Mesendoderm (in vitro differentiated cells): Measurements from ENCODE around the gene GNAI2.

ENCODE experiments used
- DNase-seq: peaks from one replicate; pipeline ENCODE4 v3.0.0; 2013
- H2AK5ac ChIP-seq: 2 replicates; pipeline ENCODE4 v1.6.1; 2013; ENCODE audit warnings: low read length, inconsistent platforms
- H2BK120ac ChIP-seq: 2 replicates; pipeline ENCODE4 v1.6.1; 2013; ENCODE audit warnings: low read depth, mild to moderate bottlenecking, low read length, moderate library complexity, mixed read lengths
- H2BK15ac ChIP-seq: replicated peaks from 2 replicates; pipeline ENCODE4 v1.6.1; 2013; ENCODE audit warnings: low read depth, mild to moderate bottlenecking, moderate library complexity
- H2BK5ac ChIP-seq: 2 replicates; pipeline ENCODE4 v1.6.1; 2013; ENCODE audit warnings: low read length, inconsistent platforms
- H3K18ac ChIP-seq: 2 replicates; pipeline ENCODE4 v1.6.1; 2013; ENCODE audit warnings: mild to moderate bottlenecking, low read length, mixed read lengths
- H3K23ac ChIP-seq: one replicate; pipeline ENCODE4 v1.6.1; 2013; ENCODE audit warnings: low read length
- H3K27ac ChIP-seq: 2 replicates; pipeline ENCODE4 v1.5.1; 2013; ENCODE audit warnings: low read depth, mild to moderate bottlenecking, inconsistent platforms, low read length, moderate library complexity
- H3K27me3 ChIP-seq: 2 replicates; pipeline ENCODE4 v1.6.1; 2013; ENCODE audit warnings: low read length, control low read depth, mild to moderate bottlenecking, inconsistent platforms; ENCODE audit not compliant: insufficient read depth, poor library complexity
- H3K36me3 ChIP-seq: 2 replicates; pipeline ENCODE4 v1.6.1; 2013; ENCODE audit warnings: low read length, inconsistent platforms; ENCODE audit not compliant: control insufficient read depth, insufficient read depth
- H3K4ac ChIP-seq: one replicate; pipeline ENCODE4 v1.6.1; 2013; ENCODE audit warnings: low read depth, mild to moderate bottlenecking, low read length, moderate library complexity
- H3K4me1 ChIP-seq: 2 replicates; pipeline ENCODE4 v1.6.1; 2013; ENCODE audit warnings: low read depth, low read length, inconsistent platforms; ENCODE audit not compliant: control insufficient read depth
- H3K4me2 ChIP-seq: 2 replicates; pipeline ENCODE4 v1.6.1; 2013; ENCODE audit warnings: low read length
- H3K4me3 ChIP-seq: 2 replicates; pipeline ENCODE4 v1.5.1; 2013; ENCODE audit warnings: mild to moderate bottlenecking, low read length
- H3K56ac ChIP-seq: one replicate; pipeline ENCODE4 v1.6.1; 2013; ENCODE audit warnings: low read length
- H3K79me1 ChIP-seq: 2 replicates; pipeline ENCODE4 v1.6.1; 2013; ENCODE audit warnings: low read length, inconsistent platforms
- H3K79me2 ChIP-seq: 2 replicates; pipeline ENCODE4 v1.6.1; 2013; ENCODE audit warnings: mild to moderate bottlenecking, low read length; ENCODE audit not compliant: control insufficient read depth, insufficient read depth
- H3K9ac ChIP-seq: 2 replicates; pipeline ENCODE4 v1.6.1; 2013; ENCODE audit warnings: low read length, inconsistent platforms
- H4K5ac ChIP-seq: one replicate; pipeline ENCODE4 v1.6.1; 2013; ENCODE audit warnings: low read length
- H4K8ac ChIP-seq: one replicate; pipeline ENCODE4 v1.6.1; 2013; ENCODE audit warnings: low read depth, mild to moderate bottlenecking, control low read depth, low read length, moderate library complexity
- WGBS: extraction: QIAGEN DNeasy Blood & Tissue Kit; methylation state at CpG from one replicate; pipeline ENCODE4 v1.1.7; 2013; ENCODE audit warnings: low lambda C conversion rate, missing lambda C conversion rate; ENCODE audit not compliant: insufficient coverage; ENCODE audit errors: extremely low coverage; 5-methylcytosine and 5-hydroxymethylcytosine counted together

GNAI2 gene

GRCh38 chr3:50241163-50241562 lies 5.2 kb downstream of the GNAI2 start:
- peak; percentile 91 for DNase-seq
- peak overlapping the region; percentile 95 for H2BK5ac ChIP-seq
- peaks cover 77% of the 10 kb centered on the region for H3K79me2 ChIP-seq

GRCh38 chr3:50241713-50242380 lies 5.8 kb downstream of the GNAI2 start:
- H3K79me2 ChIP-seq = peaks cover 70% of the 10 kb centered on the region
- H3K79me1 ChIP-seq = peaks cover 36% of the 10 kb centered on the region
- H2BK5ac ChIP-seq = peak overlapping the region; percentile 95
- no peak for DNase-seq
- peaks cover 48% of the 10 kb centered on the region for H3K4me1 ChIP-seq
- peak overlapping the region; percentile 0 for H2AK5ac ChIP-seq
- peak overlapping the region; percentile 29 for H3K18ac ChIP-seq
- peak overlapping the region; percentile 82 for H3K4ac ChIP-seq
- H3K4me3 ChIP-seq = no peak overlapping the region
- H3K27ac ChIP-seq = peak overlapping the region; percentile 68
- no peak overlapping the region for H2BK120ac ChIP-seq
- H3K36me3 ChIP-seq = no peaks in the 10 kb centered on the region
- H4K8ac ChIP-seq = no peak overlapping the region
- H3K9ac ChIP-seq = peak overlapping the region; percentile 62
- H4K5ac ChIP-seq = no peak overlapping the region
- no peak overlapping the region for H2BK15ac ChIP-seq
- peak overlapping the region; percentile 54 for H3K23ac ChIP-seq
- peak overlapping the region; percentile 10 for H3K4me2 ChIP-seq
- no peaks in the 10 kb centered on the region for H3K27me3 ChIP-seq
- WGBS = no CpG with 5 or more reads among the region's 7 CpGs
- peak overlapping the region; percentile 83 for H3K56ac ChIP-seq

More at GRCh38 chr3:50241163-50241562, 5.2 kb downstream of the GNAI2 start:
- H3K9ac ChIP-seq = peak overlapping the region; percentile 62
- H4K5ac ChIP-seq = no peak overlapping the region
- H2BK15ac ChIP-seq = no peak overlapping the region
- peak overlapping the region; percentile 43 for H3K4me2 ChIP-seq
- peak overlapping the region; percentile 29 for H3K18ac ChIP-seq
- WGBS = no CpG with 5 or more reads among the region's 4 CpGs
- H3K4me3 ChIP-seq = no peak overlapping the region
- H3K56ac ChIP-seq = peak overlapping the region; percentile 83
- peak overlapping the region; percentile 68 for H3K27ac ChIP-seq
- no peak overlapping the region for H3K23ac ChIP-seq
- H3K4ac ChIP-seq = peak overlapping the region; percentile 82
- H3K27me3 ChIP-seq = no peaks in the 10 kb centered on the region
- H3K79me1 ChIP-seq = peaks cover 39% of the 10 kb centered on the region
- H2AK5ac ChIP-seq = peak overlapping the region; percentile 0
- H2BK120ac ChIP-seq = no peak overlapping the region
- peaks cover 43% of the 10 kb centered on the region for H3K4me1 ChIP-seq
- H4K8ac ChIP-seq = no peak overlapping the region
- no peaks in the 10 kb centered on the region for H3K36me3 ChIP-seq

DNA sequence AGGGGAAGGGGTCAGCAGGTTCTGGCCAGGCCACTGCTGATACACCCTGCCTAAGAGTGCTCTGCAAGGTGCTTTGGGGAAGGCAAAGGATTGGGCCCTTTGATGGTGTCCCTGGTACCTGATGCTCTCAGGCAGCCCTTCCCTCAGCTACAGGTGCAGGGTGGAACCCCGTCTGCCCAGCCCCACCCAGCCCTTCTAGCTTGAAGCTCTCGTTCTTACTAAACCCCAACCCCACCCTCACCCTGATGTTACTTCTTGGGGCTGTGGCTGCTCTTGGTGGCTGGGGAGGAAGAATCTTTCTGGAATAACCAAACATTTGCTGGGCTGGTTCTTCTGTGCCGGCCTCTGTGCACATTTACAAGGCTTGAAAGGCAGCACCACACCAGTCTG lies 6.4 kb downstream of the GNAI2 start:
- H4K5ac ChIP-seq = no peak overlapping the region
- H2BK15ac ChIP-seq = no peak overlapping the region
- DNase-seq = no peak
- H3K4me2 ChIP-seq = no peak overlapping the region
- peak overlapping the region; percentile 83 for H3K56ac ChIP-seq
- H3K27me3 ChIP-seq = no peaks in the 10 kb centered on the region
- no peak overlapping the region for H3K4ac ChIP-seq
- H3K36me3 ChIP-seq = no peaks in the 10 kb centered on the region
- H2BK120ac ChIP-seq = no peak overlapping the region
- no peak overlapping the region for H3K4me3 ChIP-seq
- peaks cover 69% of the 10 kb centered on the region for H3K79me2 ChIP-seq
- no peak overlapping the region for H3K27ac ChIP-seq
- no peak overlapping the region for H2BK5ac ChIP-seq
- no peak overlapping the region for H4K8ac ChIP-seq
- H3K18ac ChIP-seq = no peak overlapping the region
- H3K4me1 ChIP-seq = peaks cover 49% of the 10 kb centered on the region
- peak overlapping the region; percentile 0 for H2AK5ac ChIP-seq
- H3K23ac ChIP-seq = no peak overlapping the region
- no CpG with 5 or more reads among the region's 3 CpGs for WGBS
- peaks cover 33% of the 10 kb centered on the region for H3K79me1 ChIP-seq
- peak overlapping the region; percentile 62 for H3K9ac ChIP-seq

DNA sequence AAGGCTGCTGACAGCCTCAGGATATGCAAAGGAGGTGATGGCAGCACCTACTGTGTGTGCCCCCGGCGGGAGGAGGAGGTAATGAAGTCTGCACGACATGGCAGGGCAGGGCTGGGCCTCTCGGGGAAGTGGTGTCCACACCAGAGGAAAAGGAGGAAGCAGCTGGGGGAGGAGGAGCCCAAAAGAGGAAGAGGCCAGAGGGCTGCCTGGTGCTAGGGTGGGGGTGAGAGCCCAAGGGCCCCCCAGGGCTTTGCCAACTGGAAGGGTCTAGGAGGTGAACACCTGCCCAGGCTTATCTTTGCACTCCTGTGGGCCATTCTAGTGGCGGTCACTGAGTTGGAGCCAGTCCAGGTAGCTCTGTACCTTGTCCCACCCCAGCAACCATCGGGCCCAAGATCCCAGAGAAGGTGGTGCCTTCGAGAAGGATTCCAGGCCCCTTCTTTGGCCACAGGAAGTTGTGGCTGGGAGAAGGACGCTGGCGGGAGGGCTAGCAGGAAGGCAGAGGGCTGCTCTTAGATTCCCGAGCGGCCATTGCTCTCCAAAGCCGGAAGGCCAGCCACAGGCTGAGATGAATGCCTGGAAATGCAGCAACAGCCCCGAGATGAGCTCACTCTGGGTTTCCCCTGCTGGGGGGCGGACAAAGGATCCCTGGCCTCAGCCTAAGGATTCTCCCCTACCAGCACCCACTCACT lies 7.0 kb downstream of the GNAI2 start:
- Histone ChIP-seq H3K18ac (no peak overlapping the region), H3K27ac (peak overlapping the region; percentile 5), H3K9ac (peak overlapping the region; percentile 17), H4K8ac (no peak overlapping the region), H3K4ac (no peak overlapping the region), H3K56ac (peak overlapping the region; percentile 83), H2BK5ac (no peak overlapping the region), H3K4me3 (no peak overlapping the region), H3K36me3 (no peaks in the 10 kb centered on the region), H2BK15ac (no peak overlapping the region), H3K23ac (no peak overlapping the region), H3K4me1 (peaks cover 48% of the 10 kb centered on the region), H4K5ac (no peak overlapping the region), H3K27me3 (no peaks in the 10 kb centered on the region), H3K79me2 (peaks cover 69% of the 10 kb centered on the region), H2AK5ac (peak overlapping the region; percentile 64), H3K4me2 (no peak overlapping the region), H3K79me1 (peaks cover 33% of the 10 kb centered on the region), H2BK120ac (no peak overlapping the region)
- no CpG with 5 or more reads among the region's 14 CpGs for WGBS
- DNase-seq = no peak

GRCh38 chr3:50243543-50243895 lies 7.5 kb downstream of the GNAI2 start:
- no peak overlapping the region for H2AK5ac ChIP-seq

More at GRCh38 chr3:50243543-50243895, 7.5 kb downstream of the GNAI2 start:
- no peak overlapping the region for H3K4ac ChIP-seq
- peaks cover 36% of the 10 kb centered on the region for H3K79me1 ChIP-seq
- H4K5ac ChIP-seq = no peak overlapping the region
- H3K4me2 ChIP-seq = no peak overlapping the region
- H3K18ac ChIP-seq = no peak overlapping the region
- peak overlapping the region; percentile 20 for H2BK5ac ChIP-seq
- H4K8ac ChIP-seq = no peak overlapping the region
- peaks cover 69% of the 10 kb centered on the region for H3K79me2 ChIP-seq
- whole genome bisulfite sequencing = no CpG with 5 or more reads among the region's 4 CpGs
- peak overlapping the region; percentile 83 for H3K56ac ChIP-seq
- peak overlapping the region; percentile 17 for H3K9ac ChIP-seq
- no peak for DNase-seq
- no peaks in the 10 kb centered on the region for H3K27me3 ChIP-seq
- H3K36me3 ChIP-seq = no peaks in the 10 kb centered on the region
- no peak overlapping the region for H3K23ac ChIP-seq
- H2BK120ac ChIP-seq = no peak overlapping the region
- peak overlapping the region; percentile 5 for H3K27ac ChIP-seq
- H3K4me3 ChIP-seq = no peak overlapping the region
- no peak overlapping the region for H2BK15ac ChIP-seq
- peaks cover 48% of the 10 kb centered on the region for H3K4me1 ChIP-seq
